Dendritic cell treated with granulocyte-macrophage colony-stimulating factor and Interleukin-4, amounts not matched to agents 40 ng/mL and 50 ng/mL, for 4 days (primary cell): ENCODE measurements around the gene PARP6.
A peak's percentile ranks its signal among the peaks of the same experiment; 100 is the strongest.

Source experiments
- H3K27ac Mint-ChIP-seq: one replicate; pipeline ENCODE4 v1.8.0; 2022; ENCODE audit warnings: mild to moderate bottlenecking, mixed read lengths
- H3K27me3 Mint-ChIP-seq: one replicate; pipeline ENCODE4 v1.8.0; 2022; ENCODE audit warnings: mild to moderate bottlenecking, mixed read lengths
- H3K36me3 Mint-ChIP-seq: one replicate; pipeline ENCODE4 v1.8.0; 2022; ENCODE audit warnings: low read depth, mixed read lengths
- H3K4me1 Mint-ChIP-seq: one replicate; pipeline ENCODE4 v1.8.0; 2022; ENCODE audit warnings: low read depth, mixed read lengths
- H3K4me3 Mint-ChIP-seq: one replicate; pipeline ENCODE4 v1.8.0; 2022; ENCODE audit warnings: mild to moderate bottlenecking, moderate library complexity, mixed read lengths
- H3K9me3 Mint-ChIP-seq: one replicate; pipeline ENCODE4 v1.8.0; 2022; ENCODE audit warnings: mixed read lengths
- intact Hi-C: fragments of 100-400 bp; cut with micrococcal nuclease; formaldehyde crosslinking; loops from one replicate; pipeline ENCODE4 v1.15.0; 2022

PARP6 gene

GRCh38 chr15:72272213-72272996 is at the start of gene PARP6:
Gene PARP6 (minus strand): TSS chr15:72272554. CDS start chr15:72267477, 5,077 bp downstream.
- H3K27me3 Mint-ChIP-seq = peaks cover 8% of the 10 kb centered on the region
- peaks cover 35% of the 10 kb centered on the region for H3K36me3 Mint-ChIP-seq
- H3K4me3 Mint-ChIP-seq = peak within 1 kb of the TSS; percentile 85
- intact Hi-C loops = loop anchor here (1.0 to 5.0 kb wide), 2 partner anchors 42 to 75 kb away; partner anchors contain the start of gene GRAMD2A
- H3K9me3 Mint-ChIP-seq = no peaks in the 10 kb centered on the region
- H3K4me1 Mint-ChIP-seq = peaks cover 35% of the 10 kb centered on the region
- peak within 1 kb of the TSS; percentile 83 for H3K27ac Mint-ChIP-seq

GRCh38 chr15:72319985-72320671 is 47.8 kb upstream of the PARP6 start, which contains the start of gene CELF6:
Gene CELF6 (minus strand): TSS chr15:72320157. CDS start chr15:72319874, 283 bp downstream.
- H3K27ac Mint-ChIP-seq = peak within 1 kb of the TSS; percentile 54
- H3K4me3 Mint-ChIP-seq = peak within 1 kb of the TSS; percentile 77
- peaks cover 27% of the 10 kb centered on the region for H3K36me3 Mint-ChIP-seq
- intact Hi-C loops = loop anchor here (10.0 kb wide), 1 partner anchor 265 kb away; no protein-coding TSS in a partner anchor
- H3K9me3 Mint-ChIP-seq = peaks cover 12% of the 10 kb centered on the region
- peaks cover 16% of the 10 kb centered on the region for H3K27me3 Mint-ChIP-seq
- H3K4me1 Mint-ChIP-seq = peaks cover 34% of the 10 kb centered on the region

- Mint-ChIP-seq H3K27me3 (peaks cover 16% of the 10 kb centered on the region), H3K4me1 (peaks cover 34% of the 10 kb centered on the region), H3K4me3 (peak overlapping the region; percentile 18), H3K9me3 (peaks cover 6% of the 10 kb centered on the region), H3K36me3 (peaks cover 21% of the 10 kb centered on the region), H3K27ac (peak overlapping the region; percentile 1)
- intact Hi-C loops = loop anchor here (10.0 kb wide), 1 partner anchor 265 kb away; no protein-coding TSS in a partner anchor
Observed at GRCh38 chr15:72319360-72319984, 47.1 kb upstream of the PARP6 start.

- peak overlapping the region; percentile 1 for H3K27ac Mint-ChIP-seq
- peak overlapping the region; percentile 18 for H3K4me3 Mint-ChIP-seq
- intact Hi-C loops = loop anchor here (10.0 kb wide), 1 partner anchor 266 kb away; no protein-coding TSS in a partner anchor
- peaks cover 16% of the 10 kb centered on the region for H3K27me3 Mint-ChIP-seq
- H3K36me3 Mint-ChIP-seq = peaks cover 12% of the 10 kb centered on the region
- peaks cover 34% of the 10 kb centered on the region for H3K4me1 Mint-ChIP-seq
- no peaks in the 10 kb centered on the region for H3K9me3 Mint-ChIP-seq
Observed at GRCh38 chr15:72318408-72318942, 46.1 kb upstream of the PARP6 start.

- H3K27me3 Mint-ChIP-seq = peaks cover 16% of the 10 kb centered on the region
- no peak overlapping the region for H3K27ac Mint-ChIP-seq
- peaks cover 34% of the 10 kb centered on the region for H3K4me1 Mint-ChIP-seq
- no peaks in the 10 kb centered on the region for H3K9me3 Mint-ChIP-seq
- H3K36me3 Mint-ChIP-seq = peaks cover 12% of the 10 kb centered on the region
- no peak overlapping the region for H3K4me3 Mint-ChIP-seq
- intact Hi-C loops = loop anchor here (10.0 kb wide), 1 partner anchor 269 kb away; no protein-coding TSS in a partner anchor
Observed at GRCh38 chr15:72315706-72316370, 43.5 kb upstream of the PARP6 start.

- H3K4me1 Mint-ChIP-seq = peaks cover 18% of the 10 kb centered on the region
- H3K27ac Mint-ChIP-seq = no peak overlapping the region
- no peak overlapping the region for H3K4me3 Mint-ChIP-seq
- H3K9me3 Mint-ChIP-seq = no peaks in the 10 kb centered on the region
- H3K36me3 Mint-ChIP-seq = peaks cover 5% of the 10 kb centered on the region
- intact Hi-C loops = loop anchor here (10.0 kb wide), 1 partner anchor 271 kb away; no protein-coding TSS in a partner anchor
- peaks cover 9% of the 10 kb centered on the region for H3K27me3 Mint-ChIP-seq
Observed at GRCh38 chr15:72313881-72314280, 41.5 kb upstream of the PARP6 start.

- intact Hi-C loops = loop anchor here (10.0 kb wide), 1 partner anchor 271 kb away; no protein-coding TSS in a partner anchor
- H3K27me3 Mint-ChIP-seq = peaks cover 5% of the 10 kb centered on the region
- H3K9me3 Mint-ChIP-seq = no peaks in the 10 kb centered on the region
- H3K36me3 Mint-ChIP-seq = peaks cover under 1% of the 10 kb centered on the region
- no peak overlapping the region for H3K4me3 Mint-ChIP-seq
- H3K27ac Mint-ChIP-seq = no peak overlapping the region
- H3K4me1 Mint-ChIP-seq = peaks cover 14% of the 10 kb centered on the region
Observed at GRCh38 chr15:72313448-72313840, 41.1 kb upstream of the PARP6 start.

- Mint-ChIP-seq H3K4me3 (no peak overlapping the region), H3K27me3 (peaks cover 4% of the 10 kb centered on the region), H3K36me3 (no peaks in the 10 kb centered on the region), H3K4me1 (peaks cover 11% of the 10 kb centered on the region), H3K9me3 (no peaks in the 10 kb centered on the region), H3K27ac (no peak overlapping the region)
- intact Hi-C loops = loop anchor here (10.0 kb wide), 1 partner anchor 272 kb away; no protein-coding TSS in a partner anchor
Observed at GRCh38 chr15:72312605-72313447, 40.5 kb upstream of the PARP6 start.

- Mint-ChIP-seq H3K27me3 (no peaks in the 10 kb centered on the region), H3K27ac (no peak overlapping the region), H3K4me1 (peaks cover 7% of the 10 kb centered on the region), H3K4me3 (no peak overlapping the region), H3K36me3 (peaks cover 10% of the 10 kb centered on the region), H3K9me3 (no peaks in the 10 kb centered on the region)
- intact Hi-C loops = no loop called here
Observed at GRCh38 chr15:72307026-72307425, 34.7 kb upstream of the PARP6 start.

- H3K36me3 Mint-ChIP-seq = peaks cover 10% of the 10 kb centered on the region
- no peak overlapping the region for H3K4me3 Mint-ChIP-seq
- H3K9me3 Mint-ChIP-seq = no peaks in the 10 kb centered on the region
- no peaks in the 10 kb centered on the region for H3K27me3 Mint-ChIP-seq
- intact Hi-C loops = no loop called here
- no peak overlapping the region for H3K27ac Mint-ChIP-seq
- H3K4me1 Mint-ChIP-seq = peaks cover 7% of the 10 kb centered on the region
Observed at GRCh38 chr15:72306211-72306785, 33.9 kb upstream of the PARP6 start.

- Mint-ChIP-seq H3K9me3 (no peaks in the 10 kb centered on the region), H3K4me1 (peaks cover 7% of the 10 kb centered on the region), H3K27ac (no peak overlapping the region), H3K4me3 (no peak overlapping the region), H3K36me3 (peaks cover 10% of the 10 kb centered on the region), H3K27me3 (no peaks in the 10 kb centered on the region)
- intact Hi-C loops = no loop called here
Observed at GRCh38 chr15:72304596-72304995, 32.2 kb upstream of the PARP6 start.

- Mint-ChIP-seq H3K27ac (no peak overlapping the region), H3K27me3 (no peaks in the 10 kb centered on the region), H3K4me3 (no peak overlapping the region), H3K4me1 (peaks cover 7% of the 10 kb centered on the region), H3K9me3 (no peaks in the 10 kb centered on the region), H3K36me3 (peaks cover 10% of the 10 kb centered on the region)
- intact Hi-C loops = no loop called here
Observed at GRCh38 chr15:72302955-72303354, 30.6 kb upstream of the PARP6 start.
